ENCODE data around the gene COL8A1.

GRCh38 chr3:99842826-99843589 lies 204.6 kb downstream of the COL8A1 start:
- TF ChIP-seq TEAD4 (IDR thresholded peaks at IDR 0.05), result peak; percentile 69
- TF ChIP-seq FOXM1 (IDR thresholded peaks at IDR 0.05; ENCODE audit: borderline replicate concordance, low read depth), result no peak
- no peak for TF ChIP-seq EGR1 (IDR thresholded peaks at IDR 0.05)
- no peak for TF ChIP-seq EP300 (IDR thresholded peaks at IDR 0.05; ENCODE audit: borderline replicate concordance)
- peak; percentile 75 for TF ChIP-seq RAD21 (IDR thresholded peaks at IDR 0.05; ENCODE audit: low read depth)
